Measurements from ENCODE around the gene AKNAD1.

The AKNAD1 gene

DNA sequence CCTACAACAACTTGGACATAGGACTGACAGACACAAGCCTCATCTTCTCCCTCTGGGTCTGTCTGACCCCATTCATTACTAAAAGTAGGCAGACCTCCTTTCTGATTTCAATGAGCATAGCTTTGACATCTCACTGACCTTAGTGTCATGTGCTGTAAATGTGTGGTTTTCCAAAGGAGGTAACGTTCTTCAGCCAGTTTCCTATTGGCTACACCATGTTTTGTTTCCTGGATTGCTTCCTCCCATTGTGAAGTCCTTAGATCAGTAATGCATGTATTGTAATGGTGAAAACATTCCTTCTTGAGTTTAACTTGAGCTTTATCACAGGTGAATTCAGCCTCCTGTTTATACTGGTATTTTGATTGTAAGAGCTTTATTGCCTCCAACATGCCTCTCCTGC lies 89.8 kb downstream of the AKNAD1 start:
- CTCF ChIA-PET, result interaction anchor here (1.0 to 1.5 kb wide), 6 partner anchors 9 to 73 kb away, joined by 3 to 4 read pairs (median 3); no protein-coding TSS in a partner anchor
- TF ChIP-seq, protein P1, sequence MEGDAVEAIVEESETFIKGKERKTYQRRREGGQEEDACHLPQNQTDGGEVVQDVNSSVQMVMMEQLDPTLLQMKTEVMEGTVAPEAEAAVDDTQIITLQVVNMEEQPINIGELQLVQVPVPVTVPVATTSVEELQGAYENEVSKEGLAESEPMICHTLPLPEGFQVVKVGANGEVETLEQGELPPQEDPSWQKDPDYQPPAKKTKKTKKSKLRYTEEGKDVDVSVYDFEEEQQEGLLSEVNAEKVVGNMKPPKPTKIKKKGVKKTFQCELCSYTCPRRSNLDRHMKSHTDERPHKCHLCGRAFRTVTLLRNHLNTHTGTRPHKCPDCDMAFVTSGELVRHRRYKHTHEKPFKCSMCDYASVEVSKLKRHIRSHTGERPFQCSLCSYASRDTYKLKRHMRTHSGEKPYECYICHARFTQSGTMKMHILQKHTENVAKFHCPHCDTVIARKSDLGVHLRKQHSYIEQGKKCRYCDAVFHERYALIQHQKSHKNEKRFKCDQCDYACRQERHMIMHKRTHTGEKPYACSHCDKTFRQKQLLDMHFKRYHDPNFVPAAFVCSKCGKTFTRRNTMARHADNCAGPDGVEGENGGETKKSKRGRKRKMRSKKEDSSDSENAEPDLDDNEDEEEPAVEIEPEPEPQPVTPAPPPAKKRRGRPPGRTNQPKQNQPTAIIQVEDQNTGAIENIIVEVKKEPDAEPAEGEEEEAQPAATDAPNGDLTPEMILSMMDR (IDR thresholded peaks at IDR 0.05; ENCODE audit: control extremely low read depth, extremely low read depth, low read depth, missing control alignments), result no peak
- no peak for DNase-seq (ENCODE audit: extremely low spot score)
- POLR2A ChIA-PET, result no interaction called here
